CD4-positive, alpha-beta T cell treated with Interleukin-17A for 1 hour (primary cell): ENCODE results near the gene UNKL.
A peak's percentile ranks its signal among the peaks of the same experiment; 100 is the strongest.

ENCODE experiments used
- DNase-seq: peaks from one replicate; pipeline ENCODE4 v3.0.0-alpha.2; 2020

UNKL gene

GRCh38 chr16:1414532-1415260 is at the start of gene UNKL:
TSS of gene UNKL (minus strand) at chr16:1414704. CDS start at chr16:1414691, 13 bp downstream.
- peak; percentile 87 for DNase-seq

GRCh38 chr16:1461146-1461545 is 46.6 kb upstream of the UNKL start:
- DNase-seq = no peak

GRCh38 chr16:1460602-1461138 is 46.2 kb upstream of the UNKL start:
- no peak for DNase-seq

- no peak for DNase-seq
Observed at GRCh38 chr16:1459967-1460366, 45.5 kb upstream of the UNKL start.

- no peak for DNase-seq
Observed at GRCh38 chr16:1458977-1459341, 44.5 kb upstream of the UNKL start.

GRCh38 chr16:1458336-1458976 is 44.0 kb upstream of the UNKL start:
- no peak for DNase-seq

GRCh38 chr16:1457489-1458245 is 43.2 kb upstream of the UNKL start:
- no peak for DNase-seq

GRCh38 chr16:1456951-1457350 is 42.4 kb upstream of the UNKL start:
- DNase-seq = no peak

GRCh38 chr16:1455190-1456171 is 41.0 kb upstream of the UNKL start:
- no peak for DNase-seq

GRCh38 chr16:1454561-1454960 is 40.1 kb upstream of the UNKL start:
- DNase-seq = no peak

- no peak for DNase-seq
Observed at GRCh38 chr16:1453316-1453715, 38.8 kb upstream of the UNKL start.

GRCh38 chr16:1452530-1452929 is 38.0 kb upstream of the UNKL start:
- DNase-seq = no peak

- DNase-seq = no peak
Observed at GRCh38 chr16:1451702-1452392, 37.3 kb upstream of the UNKL start.

GRCh38 chr16:1450841-1451240 is 36.3 kb upstream of the UNKL start:
- no peak for DNase-seq

- no peak for DNase-seq
Observed at GRCh38 chr16:1450218-1450617, 35.7 kb upstream of the UNKL start.

- no peak for DNase-seq
Observed at GRCh38 chr16:1449201-1449788, 34.8 kb upstream of the UNKL start.

- DNase-seq = no peak
Observed at GRCh38 chr16:1448536-1449116, 34.1 kb upstream of the UNKL start.

- DNase-seq = no peak
Observed at GRCh38 chr16:1447965-1448364, 33.5 kb upstream of the UNKL start.

GRCh38 chr16:1446296-1447080 is 32.0 kb upstream of the UNKL start:
- no peak for DNase-seq

- no peak for DNase-seq
Observed at GRCh38 chr16:1445518-1446203, 31.2 kb upstream of the UNKL start.
